SK-N-SH treated with all-trans-retinoic acid at 6 μM for 48 hours (cell line): ENCODE measurements around the gene MTA1.

Experiments used
- ATAC-seq: fragments of 200-7000 bp; cut with Tn5 transposase; 3 replicates; pipeline ENCODE4 v1.9.1; 2020; ENCODE audit warnings: mild to moderate bottlenecking, moderate library complexity
- ARNTL ChIP-seq: fragments of 450-650 bp; formaldehyde crosslinking; IDR thresholded peaks from 2 replicates; pipeline ENCODE4 v1.5.0; 2020; ENCODE audit warnings: low read depth, mild to moderate bottlenecking, moderate library complexity, borderline replicate concordance
- BACH2 ChIP-seq: fragments of 250-450 bp; sonication (Bioruptor Pico); IDR thresholded peaks from 2 replicates; pipeline ENCODE4 v1.9.0; 2021; ENCODE audit warnings: mild to moderate bottlenecking, borderline replicate concordance
- CSDC2 ChIP-seq: fragments of 250-450 bp; sonication (Bioruptor Pico); IDR thresholded peaks from 2 replicates; pipeline ENCODE4 v1.5.0; 2020; ENCODE audit warnings: mild to moderate bottlenecking, moderate library complexity
- ESRRG ChIP-seq: fragments of 250-450 bp; sonication (Bioruptor Pico); IDR thresholded peaks from 2 replicates; pipeline ENCODE4 v1.6.1; 2021; ENCODE audit warnings: mild to moderate bottlenecking
- GLIS3 ChIP-seq: fragments of 250-450 bp; sonication (Bioruptor Pico); IDR thresholded peaks from 2 replicates; pipeline ENCODE4 v1.5.0; 2020; ENCODE audit warnings: mild to moderate bottlenecking, moderate library complexity
- OSR1 ChIP-seq: fragments of 250-450 bp; sonication (Bioruptor Pico); IDR thresholded peaks from 2 replicates; pipeline ENCODE4 v1.8.0; 2022; ENCODE audit warnings: moderate library complexity, mild to moderate bottlenecking, inconsistent platforms
- RARB ChIP-seq: fragments of 250-450 bp; sonication (Bioruptor Pico); IDR thresholded peaks from 2 replicates; pipeline ENCODE4 v1.8.0; 2021; ENCODE audit warnings: mild to moderate bottlenecking, moderate library complexity
- SNAI2 ChIP-seq: fragments of 250-450 bp; sonication (Bioruptor Pico); IDR thresholded peaks from 2 replicates; pipeline ENCODE4 v1.5.0; 2020; ENCODE audit warnings: mild to moderate bottlenecking, moderate library complexity
- TCF4 ChIP-seq: fragments of 250-450 bp; sonication (Bioruptor Pico); IDR thresholded peaks from 2 replicates; pipeline ENCODE4 v1.8.0; 2021; ENCODE audit warnings: mild to moderate bottlenecking, moderate library complexity, borderline replicate concordance
- TOX ChIP-seq: fragments of 250-450 bp; sonication (Bioruptor Pico); IDR thresholded peaks from 2 replicates; pipeline ENCODE4 v1.8.0; 2021; ENCODE audit warnings: mild to moderate bottlenecking, moderate library complexity, borderline replicate concordance
- ZC3H10 ChIP-seq: fragments of 250-450 bp; sonication (Bioruptor Pico); IDR thresholded peaks from 2 replicates; pipeline ENCODE4 v1.5.1; 2021; ENCODE audit warnings: mild to moderate bottlenecking, moderate library complexity
- ZFP3 ChIP-seq: fragments of 250-450 bp; sonication (Bioruptor Pico); IDR thresholded peaks from 2 replicates; pipeline ENCODE4 v1.5.0; 2020; ENCODE audit warnings: mild to moderate bottlenecking, moderate library complexity
- ZFP30 ChIP-seq: fragments of 450-650 bp; formaldehyde crosslinking; IDR thresholded peaks from 2 replicates; pipeline ENCODE4 v1.5.0; 2022; ENCODE audit warnings: mild to moderate bottlenecking, moderate library complexity
- ZNF70 ChIP-seq: fragments of 450-650 bp; formaldehyde crosslinking; IDR thresholded peaks from 2 replicates; pipeline ENCODE4 v1.5.0; 2020; ENCODE audit warnings: mild to moderate bottlenecking, moderate library complexity
- ZNF8 ChIP-seq: fragments of 450-650 bp; formaldehyde crosslinking; IDR thresholded peaks from 2 replicates; pipeline ENCODE4 v1.5.0; 2020; ENCODE audit warnings: mild to moderate bottlenecking, moderate library complexity
- TF ChIP-seq, protein P1 (sequence below): fragments of 250-450 bp; sonication (Bioruptor Pico); IDR thresholded peaks from 2 replicates; pipeline ENCODE4 v1.5.1; 2021; ENCODE audit warnings: mild to moderate bottlenecking, moderate library complexity
- TF ChIP-seq, protein P2 (sequence below): fragments of 250-450 bp; sonication (Bioruptor Pico); IDR thresholded peaks from 2 replicates; pipeline ENCODE4 v1.8.0; 2020; ENCODE audit warnings: mild to moderate bottlenecking, moderate library complexity, borderline replicate concordance
- TF ChIP-seq, protein P3 (sequence below): fragments of 250-450 bp; sonication (Bioruptor Pico); IDR thresholded peaks from 2 replicates; pipeline ENCODE4 v1.5.0; 2020; ENCODE audit warnings: mild to moderate bottlenecking, moderate library complexity

MTA1 gene

DNA sequence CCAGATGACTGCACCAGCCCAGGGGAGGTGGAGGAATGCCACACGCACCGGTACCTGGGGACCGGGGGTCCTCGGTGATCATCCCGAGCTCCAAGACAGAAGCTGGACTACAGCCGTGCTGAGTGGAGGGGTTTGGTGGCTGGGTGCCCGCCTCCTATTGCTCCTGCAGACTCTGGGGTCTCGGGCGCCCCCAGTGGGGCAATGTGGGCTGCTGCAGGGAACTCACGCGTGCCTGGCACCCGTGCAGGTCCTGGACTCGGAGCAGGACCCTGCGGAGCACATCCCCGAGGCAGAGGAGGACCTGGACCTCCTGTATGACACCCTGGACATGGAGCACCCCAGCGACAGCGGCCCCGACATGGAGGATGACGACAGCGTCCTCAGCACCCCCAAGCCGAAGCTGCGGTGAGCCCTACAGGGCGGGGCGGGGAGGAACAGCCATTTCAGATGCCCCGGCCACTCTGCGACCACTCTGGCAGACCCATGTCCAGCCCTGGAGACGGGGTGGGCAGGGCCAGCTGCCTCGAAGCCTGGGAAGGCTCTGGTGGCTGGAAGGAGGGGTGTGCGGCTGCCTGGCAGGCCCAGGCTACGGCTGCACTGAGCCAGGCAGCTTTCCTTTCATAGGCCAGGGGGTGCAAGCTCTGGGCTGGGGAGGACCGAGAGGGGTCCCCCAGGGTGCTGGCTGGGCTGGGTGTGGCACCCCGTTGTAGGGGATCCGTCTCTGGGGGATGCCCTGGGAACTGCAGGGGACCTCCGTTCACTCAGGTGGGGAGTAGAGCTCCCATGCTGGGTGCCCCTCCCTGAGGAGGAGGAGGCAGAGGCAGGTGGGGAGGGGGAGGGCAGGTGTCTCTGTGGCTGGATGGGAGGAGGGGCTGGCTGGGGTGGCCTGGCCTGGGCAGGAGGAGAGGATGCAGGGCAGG is 42.8 kb upstream of the MTA1 start:
- TF ChIP-seq TOX (CRISPR knock-in tag) (no peak), ESRRG (CRISPR knock-in tag) (no peak), ZFP30 (CRISPR knock-in tag) (no peak), TCF4 (no peak), OSR1 (CRISPR knock-in tag) (no peak), ZNF8 (CRISPR knock-in tag) (no peak)
- TF ChIP-seq, protein P1, sequence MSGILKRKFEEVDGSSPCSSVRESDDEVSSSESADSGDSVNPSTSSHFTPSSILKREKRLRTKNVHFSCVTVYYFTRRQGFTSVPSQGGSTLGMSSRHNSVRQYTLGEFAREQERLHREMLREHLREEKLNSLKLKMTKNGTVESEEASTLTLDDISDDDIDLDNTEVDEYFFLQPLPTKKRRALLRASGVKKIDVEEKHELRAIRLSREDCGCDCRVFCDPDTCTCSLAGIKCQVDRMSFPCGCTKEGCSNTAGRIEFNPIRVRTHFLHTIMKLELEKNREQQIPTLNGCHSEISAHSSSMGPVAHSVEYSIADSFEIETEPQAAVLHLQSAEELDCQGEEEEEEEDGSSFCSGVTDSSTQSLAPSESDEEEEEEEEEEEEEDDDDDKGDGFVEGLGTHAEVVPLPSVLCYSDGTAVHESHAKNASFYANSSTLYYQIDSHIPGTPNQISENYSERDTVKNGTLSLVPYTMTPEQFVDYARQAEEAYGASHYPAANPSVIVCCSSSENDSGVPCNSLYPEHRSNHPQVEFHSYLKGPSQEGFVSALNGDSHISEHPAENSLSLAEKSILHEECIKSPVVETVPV (CRISPR knock-in tag), result no peak
- TF ChIP-seq, all 23 proteins: peak for 0
- ATAC-seq, result no peak

GRCh38 chr14:105377555-105378182 is 42.0 kb upstream of the MTA1 start:
- ATAC-seq, result no peak
- no peak for TF ChIP-seq TOX (CRISPR knock-in tag)
- TF ChIP-seq TCF4, result no peak
- TF ChIP-seq CSDC2 (CRISPR knock-in tag), result no peak
- no peak for TF ChIP-seq ZFP3 (CRISPR knock-in tag)
- TF ChIP-seq ZNF70, result no peak
- TF ChIP-seq ZNF8 (CRISPR knock-in tag), result no peak
- no peak for TF ChIP-seq RARB (CRISPR knock-in tag)
- TF ChIP-seq ZC3H10 (CRISPR knock-in tag), result no peak
- no peak for TF ChIP-seq OSR1 (CRISPR knock-in tag)
- no peak for TF ChIP-seq SNAI2
- TF ChIP-seq, protein P2, sequence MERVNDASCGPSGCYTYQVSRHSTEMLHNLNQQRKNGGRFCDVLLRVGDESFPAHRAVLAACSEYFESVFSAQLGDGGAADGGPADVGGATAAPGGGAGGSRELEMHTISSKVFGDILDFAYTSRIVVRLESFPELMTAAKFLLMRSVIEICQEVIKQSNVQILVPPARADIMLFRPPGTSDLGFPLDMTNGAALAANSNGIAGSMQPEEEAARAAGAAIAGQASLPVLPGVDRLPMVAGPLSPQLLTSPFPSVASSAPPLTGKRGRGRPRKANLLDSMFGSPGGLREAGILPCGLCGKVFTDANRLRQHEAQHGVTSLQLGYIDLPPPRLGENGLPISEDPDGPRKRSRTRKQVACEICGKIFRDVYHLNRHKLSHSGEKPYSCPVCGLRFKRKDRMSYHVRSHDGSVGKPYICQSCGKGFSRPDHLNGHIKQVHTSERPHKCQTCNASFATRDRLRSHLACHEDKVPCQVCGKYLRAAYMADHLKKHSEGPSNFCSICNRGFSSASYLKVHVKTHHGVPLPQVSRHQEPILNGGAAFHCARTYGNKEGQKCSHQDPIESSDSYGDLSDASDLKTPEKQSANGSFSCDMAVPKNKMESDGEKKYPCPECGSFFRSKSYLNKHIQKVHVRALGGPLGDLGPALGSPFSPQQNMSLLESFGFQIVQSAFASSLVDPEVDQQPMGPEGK, result no peak
- no peak for TF ChIP-seq BACH2 (CRISPR knock-in tag)

DNA sequence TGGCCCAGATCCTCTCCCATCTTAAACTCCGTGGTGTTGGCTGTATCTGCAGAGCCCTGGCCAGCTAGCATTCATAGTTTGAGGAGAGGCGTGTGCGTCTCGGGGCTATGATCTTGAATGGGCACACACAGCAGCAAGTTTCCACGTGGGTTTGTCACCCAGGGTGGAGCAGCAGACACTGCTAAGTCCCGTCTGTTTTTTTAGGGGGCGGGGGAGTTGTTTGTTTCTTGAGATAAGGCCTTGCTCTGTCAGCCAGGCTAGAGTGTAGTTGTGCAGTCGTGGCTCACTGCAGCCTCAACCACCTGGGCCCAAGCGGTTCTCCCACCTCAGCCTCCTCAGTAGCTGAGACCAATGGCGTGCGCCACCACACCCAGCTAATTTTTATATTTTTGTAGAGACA is 41.4 kb upstream of the MTA1 start:
- no peak for TF ChIP-seq ZFP30 (CRISPR knock-in tag)
- no peak for TF ChIP-seq ESRRG (CRISPR knock-in tag)
- no peak for TF ChIP-seq ZC3H10 (CRISPR knock-in tag)
- no peak for TF ChIP-seq GLIS3 (CRISPR knock-in tag)
- TF ChIP-seq, protein P3, sequence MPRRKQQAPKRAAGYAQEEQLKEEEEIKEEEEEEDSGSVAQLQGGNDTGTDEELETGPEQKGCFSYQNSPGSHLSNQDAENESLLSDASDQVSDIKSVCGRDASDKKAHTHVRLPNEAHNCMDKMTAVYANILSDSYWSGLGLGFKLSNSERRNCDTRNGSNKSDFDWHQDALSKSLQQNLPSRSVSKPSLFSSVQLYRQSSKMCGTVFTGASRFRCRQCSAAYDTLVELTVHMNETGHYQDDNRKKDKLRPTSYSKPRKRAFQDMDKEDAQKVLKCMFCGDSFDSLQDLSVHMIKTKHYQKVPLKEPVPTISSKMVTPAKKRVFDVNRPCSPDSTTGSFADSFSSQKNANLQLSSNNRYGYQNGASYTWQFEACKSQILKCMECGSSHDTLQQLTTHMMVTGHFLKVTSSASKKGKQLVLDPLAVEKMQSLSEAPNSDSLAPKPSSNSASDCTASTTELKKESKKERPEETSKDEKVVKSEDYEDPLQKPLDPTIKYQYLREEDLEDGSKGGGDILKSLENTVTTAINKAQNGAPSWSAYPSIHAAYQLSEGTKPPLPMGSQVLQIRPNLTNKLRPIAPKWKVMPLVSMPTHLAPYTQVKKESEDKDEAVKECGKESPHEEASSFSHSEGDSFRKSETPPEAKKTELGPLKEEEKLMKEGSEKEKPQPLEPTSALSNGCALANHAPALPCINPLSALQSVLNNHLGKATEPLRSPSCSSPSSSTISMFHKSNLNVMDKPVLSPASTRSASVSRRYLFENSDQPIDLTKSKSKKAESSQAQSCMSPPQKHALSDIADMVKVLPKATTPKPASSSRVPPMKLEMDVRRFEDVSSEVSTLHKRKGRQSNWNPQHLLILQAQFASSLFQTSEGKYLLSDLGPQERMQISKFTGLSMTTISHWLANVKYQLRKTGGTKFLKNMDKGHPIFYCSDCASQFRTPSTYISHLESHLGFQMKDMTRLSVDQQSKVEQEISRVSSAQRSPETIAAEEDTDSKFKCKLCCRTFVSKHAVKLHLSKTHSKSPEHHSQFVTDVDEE (CRISPR knock-in tag), result no peak
- no peak for TF ChIP-seq TCF4
- no peak for TF ChIP-seq ARNTL (CRISPR knock-in tag)
- TF ChIP-seq, protein P1 (CRISPR knock-in tag), result no peak
- TF ChIP-seq, protein P2, result no peak
- no peak for TF ChIP-seq RARB (CRISPR knock-in tag)
- TF ChIP-seq ZNF8 (CRISPR knock-in tag), result no peak
- TF ChIP-seq ZNF70, result no peak
- ATAC-seq, result no peak
